K562 (cell line): ENCODE results near the gene PLEKHN1. TPM values are rescaled to one million over a fixed set of nuclear protein-coding genes. Genes with fewer than 3 reads are reported as not detected.
A peak's percentile ranks its signal among the peaks of the same experiment; 100 is the strongest.

ENCODE experiments used
- ATAC-seq: fragments of 200-7000 bp; cut with Tn5 transposase; 3 replicates; pipeline ENCODE4 v1.9.1; 2020; ENCODE audit warnings: moderate library complexity
- BruUV-seq: library from RNA; stranded (reverse); fragments of 400-500 nt; replicated peaks from 2 replicates; lab custom pipeline; 2021; lab: Mats Ljungman, UMichigan
- CTCF ChIA-PET: fragments of 300-600 bp; formaldehyde crosslinking; extraction: SDS; loops from one replicate; lab custom pipeline; 2021; ENCODE audit warnings: low intra/inter-chr PET ratio; lab: Yijun Ruan, JAX
- POLR2A ChIA-PET: fragments of 300-600, 350-650 bp; sonication (Branson Sonifier 250); formaldehyde crosslinking; extraction: SDS; loops from one replicate; lab custom pipeline; 2021; ENCODE audit warnings: antibody characterized with exemption, inconsistent platforms; lab: Yijun Ruan, JAX
- DNase-seq, 4 experiments: peaks; one replicate each; pipeline versions ENCODE4 v3.0.0 to v3.0.0-alpha.2; 2011 to 2018; ENCODE audit warnings: low spot score in 3 of 4, mixed read lengths in 3 of 4; ENCODE audit errors: extremely low read depth in 1 of 4
- FAIRE-seq: peaks from 2 replicates; lab custom pipeline; 2011; peaks lifted over from hg19 to GRCh38; lab: Jason Lieb, UNC
- H2AFZ ChIP-seq: 2 replicates; pipeline ENCODE4 v1.6.0; 2011; ENCODE audit warnings: low read depth, low read length, control low read depth, inconsistent platforms
- H3K27ac ChIP-seq: fragments of 200-600 bp; 3 replicates; pipeline ENCODE4 v1.8.0; 2011; ENCODE audit warnings: low read depth, mild to moderate bottlenecking, control low read depth, inconsistent platforms, low read length, moderate library complexity, mixed read lengths; ENCODE audit errors: extremely low read depth
- H3K27me3 ChIP-seq, 2 experiments: fragments of 300-600 bp in 1 of 2; 2 replicates in 1 of 2; 3 replicates in 1 of 2; pipeline versions ENCODE4 v1.6.0 to v1.8.0; 2011; ENCODE audit warnings: inconsistent platforms in 2 of 2, low read length in 2 of 2, mild to moderate bottlenecking in 1 of 2, mixed read lengths in 1 of 2, moderate library complexity in 1 of 2; ENCODE audit not compliant: control insufficient read depth in 2 of 2, insufficient read depth in 2 of 2
- H3K36me3 ChIP-seq: fragments of 300-600 bp; 3 replicates; pipeline ENCODE4 v1.8.0; 2011; ENCODE audit warnings: mild to moderate bottlenecking, low read length, inconsistent platforms; ENCODE audit not compliant: control insufficient read depth, insufficient read depth
- H3K4me1 ChIP-seq, 2 experiments: fragments of 200-600 bp in 1 of 2; replicated peaks in 1 of 2; 2 replicates in 1 of 2; 3 replicates in 1 of 2; pipeline versions ENCODE4 v1.5.1 to v1.8.0; 2011; ENCODE audit warnings: inconsistent platforms in 2 of 2, low read length in 2 of 2, mild to moderate bottlenecking in 1 of 2, mixed read lengths in 1 of 2, moderate library complexity in 1 of 2; ENCODE audit not compliant: control insufficient read depth in 2 of 2, insufficient read depth in 2 of 2
- H3K4me2 ChIP-seq: 2 replicates; pipeline ENCODE4 v1.6.1; 2011; ENCODE audit warnings: low read length, control low read depth, inconsistent platforms, mixed read lengths; ENCODE audit not compliant: insufficient read depth
- H3K4me3 ChIP-seq: fragments of 200-600 bp; sonication (generic), shearing (Covaris generic); 2 replicates; pipeline ENCODE4 v1.5.1; 2016; ENCODE audit warnings: control low read depth, inconsistent platforms
- H3K79me2 ChIP-seq: fragments of 200-600 bp; 3 replicates; pipeline ENCODE4 v1.8.0; 2011; ENCODE audit warnings: low read length, inconsistent platforms; ENCODE audit not compliant: control insufficient read depth, insufficient read depth
- H3K9ac ChIP-seq, 2 experiments: 2 replicates each; pipeline versions ENCODE4 v1.6.0 to v1.6.1; 2011; ENCODE audit warnings: low read depth in 2 of 2, low read length in 2 of 2, control low read depth in 1 of 2, inconsistent platforms in 1 of 2, mild to moderate bottlenecking in 1 of 2, mixed read lengths in 1 of 2; ENCODE audit not compliant: insufficient read depth in 1 of 2
- H3K9me1 ChIP-seq: one replicate; pipeline ENCODE4 v1.6.0; 2011; ENCODE audit warnings: inconsistent platforms, mild to moderate bottlenecking, low read length, moderate library complexity; ENCODE audit not compliant: control insufficient read depth, insufficient read depth
- H3K9me3 ChIP-seq: replicated peaks from 2 replicates; pipeline ENCODE4 v1.5.1; 2011; ENCODE audit warnings: low read depth, low read length, inconsistent platforms; ENCODE audit not compliant: control insufficient read depth, insufficient read depth
- H4K20me1 ChIP-seq: replicated peaks from 2 replicates; pipeline ENCODE4 v1.6.1; 2011; ENCODE audit warnings: low read length, inconsistent platforms, mixed read lengths; ENCODE audit not compliant: control insufficient read depth, insufficient read depth
- BRCA1 ChIP-seq, 2 experiments: fragments of 450-650 bp in 1 of 2; sonication (generic) in 1 of 2; formaldehyde crosslinking in 1 of 2; IDR thresholded peaks; 2 replicates each; pipeline versions ENCODE4 v1.5.0 to v1.6.1; 2017 to 2020; ENCODE audit warnings: mild to moderate bottlenecking in 1 of 2, missing genetic modification reagents in 1 of 2
- CBFB ChIP-seq: sonication (generic); formaldehyde crosslinking; IDR thresholded peaks from 2 replicates; pipeline ENCODE4 v1.4.0; 2020; ENCODE audit warnings: mild to moderate bottlenecking, missing genetic modification reagents
- FOXM1 ChIP-seq, 2 experiments: fragments of 450-650 bp in 1 of 2; sonication (generic) in 1 of 2; formaldehyde crosslinking in 1 of 2; IDR thresholded peaks; 2 replicates each; pipeline versions ENCODE4 v1.6.1 to v1.9.0; 2017 to 2022; ENCODE audit warnings: low read depth in 2 of 2, mild to moderate bottlenecking in 2 of 2, missing genetic modification reagents in 1 of 2, moderate library complexity in 1 of 2
- HDAC2 ChIP-seq: fragments of 450-650 bp; IDR thresholded peaks from 2 replicates; pipeline ENCODE4 v1.6.1; 2016; ENCODE audit warnings: mild to moderate bottlenecking
- LCOR ChIP-seq: sonication (generic); formaldehyde crosslinking; IDR thresholded peaks from 2 replicates; pipeline ENCODE4 v1.8.0; 2022; ENCODE audit warnings: mild to moderate bottlenecking, missing genetic modification reagents
- NFE2L1 ChIP-seq: fragments of 450-650 bp; IDR thresholded peaks from 2 replicates; pipeline ENCODE4 v1.6.1; 2016; ENCODE audit warnings: missing genetic modification characterization, low read depth, mild to moderate bottlenecking, missing compliant biosample characterization, moderate library complexity, borderline replicate concordance
- TAF15 ChIP-seq: fragments of 200-400 bp; formaldehyde crosslinking; IDR thresholded peaks from 2 replicates; pipeline ENCODE4 v1.6.1; 2017; ENCODE audit warnings: mild to moderate bottlenecking, low read depth, low read length, moderate library complexity
- TCFL5 ChIP-seq: fragments of 250-450 bp; sonication (Bioruptor Pico); conservative IDR thresholded peaks from 2 replicates; pipeline ENCODE4 v1.6.1; 2021; ENCODE audit warnings: mild to moderate bottlenecking, moderate library complexity, matching md5 sums
- TGIF2 ChIP-seq: sonication (generic); formaldehyde crosslinking; IDR thresholded peaks from 2 replicates; pipeline ENCODE4 v1.8.1; 2022; ENCODE audit warnings: mild to moderate bottlenecking, missing genetic modification reagents, moderate library complexity
- ZNF12 ChIP-seq: sonication (generic); formaldehyde crosslinking; IDR thresholded peaks from 2 replicates; pipeline ENCODE4 v1.4.0; 2020; ENCODE audit warnings: mild to moderate bottlenecking, missing genetic modification reagents
- ZNF785 ChIP-seq: fragments of 250-450 bp; sonication (Bioruptor Pico); IDR thresholded peaks from 2 replicates; pipeline ENCODE4 v1.4.0; 2020; ENCODE audit warnings: mild to moderate bottlenecking
- WGBS: fragments of 100-300 bp; shearing (Covaris generic); methylation state at CpG from one replicate; pipeline ENCODE4 v1.1.6; 2016; ENCODE audit warnings: low coverage, mixed read lengths; ENCODE audit not compliant: insufficient coverage; ENCODE audit errors: missing lambda C conversion rate; 5-methylcytosine and 5-hydroxymethylcytosine counted together
- in situ Hi-C: fragments of 300-500 bp; cut with MboI; formaldehyde crosslinking; loops from 4 replicates; pipeline ENCODE4 v1.15.0; 2018; ENCODE audit warnings: inconsistent platforms, mixed read lengths
- intact Hi-C: fragments of 100-400 bp; cut with micrococcal nuclease; formaldehyde crosslinking; loops from 2 replicates; pipeline ENCODE4 v1.14.2; 2022
- polyA plus RNA-seq, 8 experiments: library from polyadenylated mRNA; depleted of rRNA in 4 of 8; stranded (reverse) in 5 of 8; unstranded in 3 of 8; fragments of >200 nt; fragmentation: Nextera tagmentation in 2 of 8; fragmentation: Illumina TruSeq in 1 of 8; extraction: Ambion mirVana in 2 of 8; extraction: Trizol in 1 of 8; gene quantifications; 2 replicates each; pipeline versions ENCODE4 v1.2.1 to v1.2.3, GENCODE V29; 2011 to 2014; ENCODE audit warnings: inconsistent platforms in 1 of 8, missing spikeins in 1 of 8
- total RNA-seq, 7 experiments: library from RNA; depleted of rRNA in 6 of 7; stranded (reverse); fragments of >200 nt in 6 of 7; fragmentation: Illumina TruSeq in 2 of 7; extraction: Trizol in 2 of 7; gene quantifications; 2 replicates each; pipeline versions ENCODE4 v1.2.1 to v1.2.3, GENCODE V29; 2011 to 2021; ENCODE audit warnings: low replicate concordance in 1 of 7
- TF ChIP-seq, protein P1 (sequence below): sonication (generic); formaldehyde crosslinking; IDR thresholded peaks from 2 replicates; pipeline ENCODE4 v1.8.1; 2023; ENCODE audit warnings: mild to moderate bottlenecking, missing genetic modification reagents
- TF ChIP-seq, protein P2 (sequence below): fragments of 450-650 bp; IDR thresholded peaks from 2 replicates; pipeline ENCODE4 v1.6.1; 2016
- TF ChIP-seq, protein P3 (sequence below): sonication (generic); formaldehyde crosslinking; IDR thresholded peaks from 2 replicates; pipeline ENCODE4 v1.8.0; 2022; ENCODE audit warnings: missing genetic modification reagents, mild to moderate bottlenecking, moderate library complexity, borderline replicate concordance
- TF ChIP-seq, protein P4 (sequence below): fragments of 250-450 bp; sonication (Bioruptor Pico); IDR thresholded peaks from 2 replicates; pipeline ENCODE4 v1.5.0; 2020; ENCODE audit warnings: mild to moderate bottlenecking

The PLEKHN1 gene
- total and polyA plus RNA-seq, 9 of the 15 experiments (the other 6 are each of a cell fraction or from before 2014, with no cell fraction given), result 0.07 to 1.5 (median 0.13) TPM; not detected in 2

DNA sequence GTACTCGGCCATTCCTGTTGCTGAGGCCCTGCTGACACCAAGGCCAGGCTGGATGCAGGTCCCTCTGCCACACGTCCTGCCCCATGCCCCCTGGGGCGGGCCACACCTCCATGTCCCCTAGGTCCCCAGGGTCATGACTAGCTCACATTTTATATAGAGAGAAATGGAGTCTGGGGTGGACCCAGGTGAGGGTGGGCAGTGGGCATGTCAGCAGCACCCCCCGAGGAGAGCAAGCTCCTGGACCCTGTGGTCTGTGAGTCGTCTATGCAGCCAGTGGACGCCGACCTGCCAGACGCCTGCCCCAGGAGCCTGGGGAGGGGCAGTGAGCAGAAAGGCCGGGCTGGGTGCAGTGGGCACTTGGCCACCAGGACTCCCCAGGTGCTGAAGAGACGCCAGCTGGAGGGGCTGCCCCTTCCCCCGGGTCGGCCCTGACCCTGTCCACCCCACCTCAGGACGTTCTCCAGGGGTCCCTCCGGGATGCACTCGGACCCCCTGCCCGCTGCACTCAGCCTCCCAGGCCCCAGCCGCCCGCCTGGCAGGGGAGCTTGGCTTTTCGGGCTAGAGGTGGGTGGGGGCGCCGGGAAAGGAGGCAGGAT, 26.7 kb upstream of the PLEKHN1 start:
- H4K20me1 ChIP-seq, result peaks cover 20% of the 10 kb centered on the region; the same call in 1 of the 2 replicates
- H2AFZ ChIP-seq, result peak overlapping the region; percentile 40
- POLR2A ChIA-PET, result interaction anchor here (1.0 to 1.4 kb wide), 3 partner anchors 8 to 34 kb away, joined by 3 to 5 read pairs (median 4); no protein-coding TSS in a partner anchor
- H3K79me2 ChIP-seq, result no peaks in the 10 kb centered on the region
- no peaks in the 10 kb centered on the region for H3K9me3 ChIP-seq
- FAIRE-seq (no peak), ATAC-seq (no peak), DNase-seq (no peak)
- intact Hi-C loops (no loop called here), in situ Hi-C loops (no loop called here)
- H3K9me1 ChIP-seq, result no peaks in the 10 kb centered on the region
- H3K9ac ChIP-seq, result peak overlapping the region in 1 of 2 experiments; percentile 65; a peak in 2 of 4 replicates
- H3K27me3 ChIP-seq, result peaks cover 11 to 20% of the 10 kb centered on the region in 2 experiments; a peak in 4 of 5 replicates
- H3K4me2 ChIP-seq, result no peak overlapping the region
- no TSS peak for BruUV-seq
- no peak overlapping the region for H3K4me3 ChIP-seq
- CTCF ChIA-PET, result interaction anchor here (1.5 kb wide), 1 partner anchor 35 kb away, joined by 12 read pairs; no protein-coding TSS in a partner anchor
- peaks cover 10% of the 10 kb centered on the region; the same call in 1 of the 3 replicates for H3K36me3 ChIP-seq
- H3K4me1 ChIP-seq, result peaks cover 28 to 96% of the 10 kb centered on the region in 2 experiments
- H3K27ac ChIP-seq, result no peak overlapping the region
- WGBS, result 13% methylated on average over 21 of the region's 21 CpGs
- TF ChIP-seq TCFL5 (CRISPR knock-in tag) (no peak), TAF15 (no peak), NFE2L1 (tag) (no peak), BRCA1 (IDR thresholded peaks at IDR 0.05) (no peak), BRCA1 (CRISPR knock-in tag; IDR thresholded peaks at IDR 0.05) (no peak), HDAC2 (no peak), FOXM1 (IDR thresholded peaks at IDR 0.05; ENCODE audit: low read depth) (no peak), FOXM1 (CRISPR knock-in tag; IDR thresholded peaks at IDR 0.05; ENCODE audit: low read depth) (peak; percentile 64; the same call in 1 of the 2 replicates), LCOR (CRISPR knock-in tag) (no peak), ZNF785 (no peak), ZNF12 (CRISPR knock-in tag) (0 out of 2 replicates have a peak, but pooled peaks have one; percentile 69), CBFB (CRISPR knock-in tag) (peak; percentile 51; the same call in 1 of the 2 replicates), TGIF2 (CRISPR knock-in tag) (no peak; the same call in 1 of the 2 replicates)
- TF ChIP-seq, protein P1, sequence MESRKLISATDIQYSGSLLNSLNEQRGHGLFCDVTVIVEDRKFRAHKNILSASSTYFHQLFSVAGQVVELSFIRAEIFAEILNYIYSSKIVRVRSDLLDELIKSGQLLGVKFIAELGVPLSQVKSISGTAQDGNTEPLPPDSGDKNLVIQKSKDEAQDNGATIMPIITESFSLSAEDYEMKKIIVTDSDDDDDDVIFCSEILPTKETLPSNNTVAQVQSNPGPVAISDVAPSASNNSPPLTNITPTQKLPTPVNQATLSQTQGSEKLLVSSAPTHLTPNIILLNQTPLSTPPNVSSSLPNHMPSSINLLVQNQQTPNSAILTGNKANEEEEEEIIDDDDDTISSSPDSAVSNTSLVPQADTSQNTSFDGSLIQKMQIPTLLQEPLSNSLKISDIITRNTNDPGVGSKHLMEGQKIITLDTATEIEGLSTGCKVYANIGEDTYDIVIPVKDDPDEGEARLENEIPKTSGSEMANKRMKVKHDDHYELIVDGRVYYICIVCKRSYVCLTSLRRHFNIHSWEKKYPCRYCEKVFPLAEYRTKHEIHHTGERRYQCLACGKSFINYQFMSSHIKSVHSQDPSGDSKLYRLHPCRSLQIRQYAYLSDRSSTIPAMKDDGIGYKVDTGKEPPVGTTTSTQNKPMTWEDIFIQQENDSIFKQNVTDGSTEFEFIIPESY (CRISPR knock-in tag), result no peak
- TF ChIP-seq, protein P2, sequence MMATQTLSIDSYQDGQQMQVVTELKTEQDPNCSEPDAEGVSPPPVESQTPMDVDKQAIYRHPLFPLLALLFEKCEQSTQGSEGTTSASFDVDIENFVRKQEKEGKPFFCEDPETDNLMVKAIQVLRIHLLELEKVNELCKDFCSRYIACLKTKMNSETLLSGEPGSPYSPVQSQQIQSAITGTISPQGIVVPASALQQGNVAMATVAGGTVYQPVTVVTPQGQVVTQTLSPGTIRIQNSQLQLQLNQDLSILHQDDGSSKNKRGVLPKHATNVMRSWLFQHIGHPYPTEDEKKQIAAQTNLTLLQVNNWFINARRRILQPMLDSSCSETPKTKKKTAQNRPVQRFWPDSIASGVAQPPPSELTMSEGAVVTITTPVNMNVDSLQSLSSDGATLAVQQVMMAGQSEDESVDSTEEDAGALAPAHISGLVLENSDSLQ, result no peak
- TF ChIP-seq, protein P3, sequence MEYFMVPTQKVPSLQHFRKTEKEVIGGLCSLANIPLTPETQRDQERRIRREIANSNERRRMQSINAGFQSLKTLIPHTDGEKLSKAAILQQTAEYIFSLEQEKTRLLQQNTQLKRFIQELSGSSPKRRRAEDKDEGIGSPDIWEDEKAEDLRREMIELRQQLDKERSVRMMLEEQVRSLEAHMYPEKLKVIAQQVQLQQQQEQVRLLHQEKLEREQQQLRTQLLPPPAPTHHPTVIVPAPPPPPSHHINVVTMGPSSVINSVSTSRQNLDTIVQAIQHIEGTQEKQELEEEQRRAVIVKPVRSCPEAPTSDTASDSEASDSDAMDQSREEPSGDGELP (CRISPR knock-in tag), result peak; percentile 22; the same call in 1 of the 2 replicates
- TF ChIP-seq, protein P4, sequence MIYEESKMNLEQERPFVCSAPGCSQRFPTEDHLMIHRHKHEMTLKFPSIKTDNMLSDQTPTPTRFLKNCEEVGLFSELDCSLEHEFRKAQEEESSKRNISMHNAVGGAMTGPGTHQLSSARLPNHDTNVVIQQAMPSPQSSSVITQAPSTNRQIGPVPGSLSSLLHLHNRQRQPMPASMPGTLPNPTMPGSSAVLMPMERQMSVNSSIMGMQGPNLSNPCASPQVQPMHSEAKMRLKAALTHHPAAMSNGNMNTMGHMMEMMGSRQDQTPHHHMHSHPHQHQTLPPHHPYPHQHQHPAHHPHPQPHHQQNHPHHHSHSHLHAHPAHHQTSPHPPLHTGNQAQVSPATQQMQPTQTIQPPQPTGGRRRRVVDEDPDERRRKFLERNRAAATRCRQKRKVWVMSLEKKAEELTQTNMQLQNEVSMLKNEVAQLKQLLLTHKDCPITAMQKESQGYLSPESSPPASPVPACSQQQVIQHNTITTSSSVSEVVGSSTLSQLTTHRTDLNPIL, result no peak
